Activated naive CD4-positive, alpha-beta T cell (primary cell): ENCODE measurements around the gene CNIH3.

Experiments
- DNase-seq, 4 experiments: peaks; one replicate each; lab custom pipeline; 2025; lab: John Stamatoyannopoulos, UW

The CNIH3 gene

GRCh38 chr1:224616756-224617409, 766 bp downstream of the CNIH3 start:
- DNase-seq: no peak

- DNase-seq: no peak
Measured at GRCh38 chr1:224617410-224618355, 1.6 kb downstream of the CNIH3 start.

- DNase-seq: no peak
Measured at GRCh38 chr1:224619209-224619608, 3.1 kb downstream of the CNIH3 start.

GRCh38 chr1:224620105-224620504, 4.0 kb downstream of the CNIH3 start:
- no peak for DNase-seq

- no peak for DNase-seq
Measured at GRCh38 chr1:224621813-224622682, 5.9 kb downstream of the CNIH3 start.

- DNase-seq: no peak
Measured at GRCh38 chr1:224622831-224623230, 6.7 kb downstream of the CNIH3 start.

DNA sequence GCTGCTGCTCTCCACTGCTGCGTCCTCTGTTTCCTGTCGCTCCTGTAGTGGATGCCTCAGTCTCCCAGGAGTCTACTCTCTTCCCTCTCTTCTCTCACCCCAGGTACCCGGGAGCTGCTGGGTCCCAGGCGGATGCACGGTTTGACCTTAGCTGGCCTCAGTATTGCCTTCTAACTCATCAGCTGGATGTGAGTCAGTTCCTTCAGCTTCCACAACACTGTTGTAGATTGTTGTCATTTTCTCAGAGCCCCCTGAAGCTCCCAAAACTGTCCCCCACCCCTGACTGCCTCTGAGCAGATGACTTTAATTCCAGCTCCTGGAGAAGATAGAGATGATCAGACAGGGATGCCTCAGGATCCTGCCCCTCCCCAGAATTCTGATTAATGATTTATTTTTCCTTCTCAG, 7.2 kb downstream of the CNIH3 start:
- no peak for DNase-seq

DNA sequence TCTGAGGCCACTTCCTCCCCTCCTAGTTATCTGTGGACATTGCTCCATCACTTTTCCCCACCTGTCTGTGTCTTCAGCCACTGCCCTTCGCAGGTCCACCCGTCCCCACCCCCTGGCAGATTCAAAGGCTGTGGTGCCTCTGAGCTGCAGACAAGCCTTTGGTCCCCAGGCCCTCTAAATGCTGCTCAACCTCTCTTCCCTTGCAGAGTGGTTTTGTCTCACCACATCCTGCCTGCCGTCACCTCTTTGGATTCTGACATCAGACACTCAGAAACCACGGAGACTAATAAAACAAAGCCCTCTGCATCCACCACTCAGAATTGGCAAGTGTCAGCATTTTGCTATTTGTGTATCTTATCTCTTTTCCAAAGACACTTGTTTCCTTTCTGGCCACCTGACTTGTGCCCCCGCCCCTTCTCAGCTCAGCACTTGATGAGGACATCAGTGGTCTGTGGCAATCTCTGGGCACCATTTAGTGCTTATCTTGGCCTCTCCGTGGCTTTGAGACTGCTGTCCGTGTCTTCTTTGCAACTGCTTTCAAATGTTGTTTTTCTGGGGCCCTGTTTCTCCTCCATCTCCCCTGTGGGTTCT, 7.7 kb downstream of the CNIH3 start:
- peak in 2 of 4 experiments; percentile 15 to 31 for DNase-seq

DNA sequence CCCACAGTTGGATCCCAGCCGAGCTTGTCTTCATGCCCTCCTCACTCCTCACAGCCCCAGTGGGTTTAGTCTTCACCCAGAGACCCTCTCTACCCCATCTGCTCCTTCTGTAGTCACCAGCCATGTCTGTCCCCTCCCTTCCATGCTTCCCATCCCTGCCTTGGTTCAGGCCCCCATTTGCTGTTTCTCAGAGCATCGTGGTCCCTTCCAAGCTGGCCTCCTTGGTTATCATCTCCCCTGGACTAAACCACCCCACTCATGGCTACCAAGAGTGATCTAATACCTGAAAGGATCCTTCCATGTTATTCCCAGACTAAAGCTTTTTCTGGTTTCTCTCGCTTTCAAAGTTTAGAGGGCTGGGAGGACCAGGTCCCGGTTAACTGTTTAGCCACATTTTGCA, 8.3 kb downstream of the CNIH3 start:
- DNase-seq: no peak

- DNase-seq: no peak
Measured at GRCh38 chr1:224626042-224626441, 9.9 kb downstream of the CNIH3 start.

- DNase-seq: no peak
Measured at GRCh38 chr1:224629965-224630364, 13.8 kb downstream of the CNIH3 start.

DNA sequence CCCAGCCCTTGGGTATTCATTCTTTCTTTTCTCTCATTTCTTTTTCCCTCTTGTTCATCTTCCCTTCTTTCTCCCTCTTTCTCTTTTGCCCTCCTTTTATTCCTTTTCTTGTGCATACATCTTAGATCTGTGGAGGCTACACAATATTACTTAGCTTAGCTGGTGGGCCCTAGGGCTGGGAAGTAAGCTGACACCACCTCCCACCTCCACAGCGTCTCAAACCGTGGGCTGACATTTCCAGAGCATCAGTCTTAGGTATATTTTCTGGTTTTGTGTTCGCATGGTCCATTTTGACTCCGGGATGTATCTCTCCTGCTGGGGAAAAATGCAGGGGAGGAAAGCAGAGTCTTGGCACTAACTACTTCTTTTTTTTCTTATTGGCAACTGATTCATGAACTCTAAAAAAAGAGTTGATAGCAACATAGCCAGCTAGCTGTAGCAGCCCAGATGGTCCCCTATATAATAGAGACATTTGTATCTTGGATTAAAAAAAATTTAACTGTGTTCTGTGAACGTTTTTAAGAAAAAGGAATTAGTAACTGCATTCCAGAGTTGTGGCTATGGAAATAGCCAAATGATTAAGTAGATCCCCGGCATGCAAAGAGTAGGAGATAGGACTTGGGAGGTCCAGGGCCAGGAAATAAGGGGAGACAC, 15.5 kb downstream of the CNIH3 start:
- no peak for DNase-seq

GRCh38 chr1:224632381-224632871, 16.3 kb downstream of the CNIH3 start:
- DNase-seq: no peak

DNA sequence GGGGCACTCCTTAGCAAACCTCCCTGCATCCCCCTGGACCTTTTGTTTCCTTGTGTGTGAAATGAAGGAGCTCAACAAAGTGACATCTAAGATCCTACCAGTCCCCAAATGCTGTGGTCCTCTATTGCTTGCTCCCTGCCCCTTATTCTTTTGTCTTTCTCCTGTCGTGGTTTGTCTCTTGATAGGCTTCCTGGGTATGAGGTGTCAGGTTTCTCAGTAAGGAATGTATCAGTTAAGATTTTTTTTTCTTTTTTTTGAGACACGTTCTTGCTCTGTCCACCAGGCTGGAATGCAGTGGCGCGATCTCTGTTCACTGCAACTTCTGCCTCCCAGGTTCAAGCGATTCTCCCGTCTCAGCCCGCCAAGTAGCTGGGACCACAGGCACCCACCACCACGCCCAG, 16.8 kb downstream of the CNIH3 start:
- DNase-seq: no peak

- no peak for DNase-seq
Measured at GRCh38 chr1:224635356-224635755, 19.2 kb downstream of the CNIH3 start.

DNA sequence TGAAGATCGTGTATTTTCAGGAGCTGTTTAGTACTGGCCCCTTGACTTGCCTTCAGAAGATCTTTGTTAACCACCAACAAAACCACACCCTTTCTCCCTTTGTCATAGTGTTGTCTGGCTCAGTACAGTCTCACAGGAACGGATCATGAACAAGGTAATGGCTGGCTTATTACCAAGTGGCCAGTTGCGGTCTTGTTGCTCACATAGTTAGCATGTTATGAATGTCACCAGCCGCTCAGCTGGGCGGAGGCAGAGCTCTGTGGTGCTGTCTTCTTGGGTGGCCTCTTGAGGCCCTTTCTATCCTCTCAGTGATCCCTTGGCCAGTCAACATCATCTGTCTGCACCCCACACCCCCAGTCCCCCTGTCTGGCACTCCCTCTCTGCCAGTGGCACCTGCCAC, 21.4 kb downstream of the CNIH3 start:
- no peak for DNase-seq

DNA sequence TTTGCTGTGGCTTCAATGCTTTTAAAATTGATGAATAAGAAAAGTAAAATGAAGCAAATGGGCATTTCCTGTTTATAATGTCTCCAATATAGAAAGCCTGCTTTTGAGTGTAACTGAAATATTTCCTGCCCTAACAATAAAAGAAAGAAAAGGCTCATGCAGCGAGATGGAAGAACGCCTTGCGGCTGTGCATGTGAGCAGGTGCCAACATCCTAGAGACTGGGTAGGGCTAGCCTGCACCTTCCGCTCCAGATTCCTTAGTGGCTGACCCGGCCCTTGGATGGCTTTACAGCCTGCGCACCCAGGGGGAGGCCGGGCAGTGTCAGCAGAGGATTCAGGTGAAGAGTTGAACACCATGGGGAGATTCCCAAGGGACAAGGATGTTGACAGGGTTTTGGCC, 21.8 kb downstream of the CNIH3 start:
- DNase-seq: no peak

DNA sequence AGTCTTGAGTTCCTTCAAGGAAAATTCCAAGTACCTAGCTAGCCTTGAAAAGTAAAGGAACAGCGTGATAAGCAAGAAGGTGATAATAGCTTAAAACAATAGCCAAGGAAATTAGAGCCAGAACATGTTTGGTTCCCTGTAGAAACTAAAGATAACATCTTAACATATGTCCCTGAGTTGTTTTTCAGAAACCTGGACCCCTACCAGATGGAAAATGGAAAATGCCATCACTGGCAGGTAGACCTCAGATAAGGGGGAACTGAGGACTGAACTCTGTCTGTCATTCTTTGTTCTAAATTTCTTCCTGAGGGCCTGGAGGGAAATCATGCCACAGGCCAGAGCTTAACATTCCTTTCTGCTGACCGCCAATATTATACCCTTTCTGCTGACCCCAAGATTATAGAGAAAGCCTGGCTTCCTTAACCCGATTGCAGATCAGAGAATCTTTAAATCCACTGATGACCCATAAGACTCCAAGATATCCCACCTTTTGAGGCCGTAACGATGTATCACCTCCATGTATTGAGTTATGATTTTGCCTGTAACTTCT, 23.4 kb downstream of the CNIH3 start:
- DNase-seq: no peak

- DNase-seq: no peak
Measured at GRCh38 chr1:224640018-224640417, 23.9 kb downstream of the CNIH3 start.

DNA sequence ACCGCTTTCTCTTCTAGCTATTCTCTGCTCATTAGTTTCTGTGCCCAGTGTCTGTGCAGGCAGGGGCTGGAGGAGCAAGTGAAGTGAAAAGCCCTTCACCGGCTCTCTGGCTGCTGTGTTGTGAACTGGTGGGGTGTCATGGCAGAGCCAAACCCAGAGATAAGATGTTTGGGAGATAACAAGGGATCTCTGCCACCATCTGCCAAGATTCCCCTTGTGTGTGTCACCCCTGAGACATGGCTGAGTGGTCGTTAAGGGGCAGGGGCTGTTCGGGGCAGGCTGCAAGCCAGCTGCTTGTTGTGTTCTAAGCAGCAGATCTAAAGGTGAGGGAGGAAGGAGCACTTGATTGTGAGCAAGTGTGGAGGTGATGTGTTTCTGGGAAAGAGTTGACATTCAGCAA, 24.5 kb downstream of the CNIH3 start:
- DNase-seq: no peak

GRCh38 chr1:224641030-224641429, 24.9 kb downstream of the CNIH3 start:
- DNase-seq: no peak
